Colon (tissue), 2 donors: ENCODE results near the gene ANKS1B.
"Not testable (repeated sequence)": the region's sequence is repeated elsewhere in the genome, so short reads cannot be mapped to it uniquely, and the experiment has no call there.

Experiments used
- FAIRE-seq: peaks from 2 replicates; lab custom pipeline; 2012; peaks lifted over from hg19 to GRCh38; lab: Jason Lieb, UNC
- donor health status: control.
- donor health status: control.

Gene ANKS1B

GRCh38 chr12:99004799-99005466, 979.8 kb downstream of the ANKS1B start:
- FAIRE-seq = no peak

GRCh38 chr12:99002731-99003130, 982.0 kb downstream of the ANKS1B start:
- FAIRE-seq = no peak

GRCh38 chr12:99002156-99002555, 982.6 kb downstream of the ANKS1B start:
- FAIRE-seq = no peak

- no peak for FAIRE-seq
Measured at GRCh38 chr12:98999559-98999958, 985.2 kb downstream of the ANKS1B start.

- FAIRE-seq = no peak
Measured at GRCh38 chr12:98998697-98999299, 985.9 kb downstream of the ANKS1B start.

GRCh38 chr12:98997899-98998298, 986.8 kb downstream of the ANKS1B start:
- no peak for FAIRE-seq

- no peak for FAIRE-seq
Measured at GRCh38 chr12:98990648-98991047, 994.1 kb downstream of the ANKS1B start.

GRCh38 chr12:98985156-98985555, 999.6 kb downstream of the ANKS1B start:
- FAIRE-seq = no peak

GRCh38 chr12:98983647-98984046, 1001.1 kb downstream of the ANKS1B start:
- no peak for FAIRE-seq

GRCh38 chr12:98980508-98980907, 1004.2 kb downstream of the ANKS1B start:
- FAIRE-seq = no peak

- no peak for FAIRE-seq
Measured at GRCh38 chr12:98977186-98977585, 1007.5 kb downstream of the ANKS1B start.

GRCh38 chr12:98974767-98975381, 1009.9 kb downstream of the ANKS1B start:
- no peak for FAIRE-seq

GRCh38 chr12:98973395-98973794, 1011.3 kb downstream of the ANKS1B start:
- FAIRE-seq = no peak

- no peak for FAIRE-seq
Measured at GRCh38 chr12:98970950-98971349, 1013.8 kb downstream of the ANKS1B start.

- no peak for FAIRE-seq
Measured at GRCh38 chr12:98970210-98970609, 1014.5 kb downstream of the ANKS1B start.

- no peak for FAIRE-seq
Measured at GRCh38 chr12:98968896-98969295, 1015.8 kb downstream of the ANKS1B start.

- not testable (repeated sequence) for FAIRE-seq
Measured at GRCh38 chr12:98957135-98957534, 1027.6 kb downstream of the ANKS1B start.

GRCh38 chr12:98955284-98955683, 1029.5 kb downstream of the ANKS1B start:
- FAIRE-seq = no peak

- no peak for FAIRE-seq
Measured at GRCh38 chr12:98954506-98954905, 1030.2 kb downstream of the ANKS1B start.

- FAIRE-seq = no peak
Measured at GRCh38 chr12:98951406-98951805, 1033.3 kb downstream of the ANKS1B start.

- FAIRE-seq = no peak
Measured at GRCh38 chr12:98948343-98948949, 1036.3 kb downstream of the ANKS1B start.

GRCh38 chr12:98945864-98946263, 1038.9 kb downstream of the ANKS1B start:
- no peak for FAIRE-seq

GRCh38 chr12:98939926-98940325, 1044.8 kb downstream of the ANKS1B start:
- FAIRE-seq = no peak
